HG02798 (cell line): ENCODE data around the gene BBS9.
"Not testable (repeated sequence)": the region's sequence is repeated elsewhere in the genome, so short reads cannot be mapped to it uniquely, and the experiment has no call there.

ENCODE experiments used
- ATAC-seq: cut with Tn5 transposase; IDR thresholded peaks from one replicate; pipeline ENCODE4 v1.9.1; 2021; ENCODE audit warnings: mild to moderate bottlenecking; ENCODE audit not compliant: unreplicated experiment, poor library complexity

BBS9 gene

DNA sequence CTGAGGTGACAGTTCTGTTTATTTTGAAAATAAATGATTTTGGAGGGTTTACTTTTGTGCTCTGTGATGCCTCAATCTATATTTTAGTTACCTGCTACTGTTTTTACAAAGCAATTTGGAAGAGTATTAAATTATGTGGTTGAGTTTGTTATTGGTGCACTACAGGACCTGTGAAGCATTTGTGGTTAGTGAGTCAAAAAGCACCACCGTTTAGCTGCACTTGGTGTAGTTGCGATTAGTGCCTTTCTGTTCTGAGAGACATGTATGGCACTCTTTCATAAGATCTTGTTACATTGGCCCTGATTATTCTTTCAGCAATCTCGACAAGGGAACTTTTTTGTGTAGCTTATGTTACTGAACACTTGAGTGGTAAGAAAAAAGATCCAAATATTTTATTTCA, 132.2 kb downstream of the BBS9 start:
- peak; percentile 85 for ATAC-seq

DNA sequence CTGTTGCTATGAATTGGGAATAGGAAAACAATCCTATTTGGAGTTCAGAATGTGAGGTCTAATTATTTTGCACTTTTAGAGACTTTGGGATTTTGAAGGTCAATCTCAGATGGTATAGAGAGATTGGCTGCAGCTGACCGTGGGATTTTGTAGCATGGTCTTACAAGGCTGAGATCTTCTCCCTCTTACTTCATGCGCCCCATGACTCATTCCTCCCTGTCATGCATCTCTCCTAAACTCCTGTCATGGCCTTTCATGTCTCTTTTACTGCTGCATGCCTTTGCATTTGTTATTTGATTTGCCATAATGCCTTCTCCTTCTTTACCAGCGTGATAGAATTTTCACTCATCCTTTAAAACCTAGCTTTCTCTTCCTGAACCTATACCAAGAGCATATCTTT, 133.1 kb downstream of the BBS9 start:
- ATAC-seq = no peak

DNA sequence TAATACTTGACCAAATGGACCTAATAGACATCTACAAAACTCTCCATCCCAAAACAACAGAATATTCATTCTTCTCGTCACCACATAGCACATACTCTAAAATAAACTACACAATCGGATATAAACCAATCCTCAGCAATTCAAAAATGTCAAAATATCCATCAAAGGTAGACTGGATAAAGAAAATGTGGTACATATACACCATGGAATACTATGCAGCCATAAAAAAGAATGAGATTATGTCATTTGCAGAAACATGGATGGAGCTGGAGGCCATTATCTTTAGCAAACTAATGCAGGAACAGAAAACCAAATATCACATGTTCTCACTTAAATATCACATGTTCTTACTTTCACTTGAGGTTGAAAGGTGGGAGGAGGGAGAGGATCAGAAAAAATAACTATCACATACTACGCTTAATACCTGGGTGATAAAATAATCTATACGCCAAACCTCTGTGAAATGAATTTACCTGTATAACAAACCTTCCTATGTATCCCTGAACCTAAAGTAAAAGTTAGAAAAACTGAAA, 142.5 kb downstream of the BBS9 start:
- not testable (repeated sequence) for ATAC-seq

DNA sequence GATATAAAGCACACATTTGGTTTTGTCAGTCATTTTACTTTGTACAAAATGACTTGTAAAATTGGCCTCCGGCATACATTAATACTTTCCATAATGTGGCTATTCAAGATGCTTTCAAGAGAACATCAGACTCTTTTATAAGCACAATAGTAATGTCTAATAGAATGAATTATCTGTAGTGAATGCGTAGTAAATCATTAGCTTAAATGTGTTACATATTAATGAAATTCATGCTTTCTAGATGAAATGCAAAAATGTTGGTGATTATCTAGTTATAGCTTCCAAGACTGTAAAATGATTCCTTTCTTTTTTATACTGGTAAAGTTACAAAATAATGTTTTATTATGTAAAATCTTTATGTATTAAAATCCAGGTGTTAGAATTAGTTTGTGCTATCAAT, 144.0 kb downstream of the BBS9 start:
- ATAC-seq = no peak

- ATAC-seq = no peak
Observed at GRCh38 chr7:33276325-33276724, 147.0 kb downstream of the BBS9 start.

GRCh38 chr7:33276729-33277128, 147.4 kb downstream of the BBS9 start:
- no peak for ATAC-seq

DNA sequence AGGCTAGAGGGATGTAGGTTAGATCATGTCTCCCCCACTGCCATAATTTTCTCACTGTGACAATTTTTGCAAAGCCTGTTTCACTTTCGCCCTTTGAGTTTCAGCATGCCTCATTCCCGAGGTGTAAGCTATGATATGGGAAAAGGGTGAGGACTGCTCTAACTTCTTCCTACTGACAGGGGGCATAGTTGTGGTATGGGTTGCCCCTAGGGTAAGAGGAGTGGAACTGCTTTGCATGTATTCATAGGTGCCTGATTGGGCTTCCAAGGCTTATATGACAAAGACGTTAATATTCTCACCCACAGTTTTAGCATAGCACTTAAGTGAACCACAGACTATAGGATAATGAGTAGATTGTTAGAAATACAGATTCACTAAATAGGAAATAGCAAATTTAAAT, 148.7 kb downstream of the BBS9 start:
- no peak for ATAC-seq

- no peak for ATAC-seq
Observed at GRCh38 chr7:33286501-33286900, 157.1 kb downstream of the BBS9 start.

- ATAC-seq = no peak
Observed at GRCh38 chr7:33287738-33288137, 158.4 kb downstream of the BBS9 start.

DNA sequence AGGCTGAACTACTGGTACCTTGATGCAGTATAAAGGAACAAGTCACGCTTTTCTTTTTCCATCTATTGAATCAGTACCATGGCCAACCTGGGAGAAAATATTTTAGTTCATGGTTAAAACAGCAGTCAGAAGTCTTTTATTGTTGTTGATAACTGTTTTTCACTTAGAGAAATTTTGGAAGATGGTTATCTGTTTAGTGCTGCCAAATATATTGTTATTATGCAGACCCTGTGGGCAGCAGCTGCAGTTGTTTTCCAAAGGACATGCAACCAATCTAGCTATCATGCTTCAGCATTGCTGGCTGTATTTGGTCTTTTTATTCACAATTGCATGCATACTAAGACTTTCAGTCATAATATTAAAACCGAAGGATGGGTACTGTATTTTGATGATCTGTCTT, 169.5 kb downstream of the BBS9 start:
- no peak for ATAC-seq

DNA sequence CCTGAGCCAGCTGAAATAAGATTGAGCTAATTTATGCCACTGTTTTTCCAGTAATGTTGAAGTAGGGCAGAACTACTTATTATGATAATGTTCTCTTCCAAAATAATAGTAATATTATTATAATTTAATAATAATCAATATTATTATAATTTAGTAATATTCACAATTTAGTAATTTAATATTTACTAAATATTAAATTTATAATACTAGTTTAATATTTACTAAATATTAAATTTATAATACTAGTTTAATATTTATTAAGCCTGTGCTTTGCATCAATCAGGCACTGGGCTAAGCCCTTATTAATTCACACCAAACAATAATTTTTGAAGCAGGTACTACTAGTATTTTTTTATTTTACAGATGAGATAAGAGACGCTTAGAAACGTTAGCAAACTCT, 170.1 kb downstream of the BBS9 start:
- ATAC-seq = no peak

DNA sequence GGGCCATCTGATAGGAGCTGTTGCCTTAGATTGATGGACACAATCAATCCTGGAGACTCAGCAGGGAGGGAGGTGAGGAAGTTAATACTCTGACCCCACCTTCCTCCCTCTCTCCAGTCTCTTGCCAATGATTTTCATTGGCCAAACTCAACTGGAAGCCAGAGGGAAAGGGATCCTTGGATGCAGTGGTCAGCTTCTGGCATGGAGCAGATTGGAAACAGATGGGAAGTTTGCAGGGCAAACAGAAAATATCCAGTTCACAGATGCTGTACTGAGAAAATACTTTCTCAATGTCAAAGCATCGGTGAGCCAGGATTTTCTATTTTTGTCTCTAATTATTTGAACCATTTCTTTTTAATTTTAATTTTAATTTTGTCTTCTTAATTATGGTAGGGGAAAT, 170.8 kb downstream of the BBS9 start:
- no peak for ATAC-seq

DNA sequence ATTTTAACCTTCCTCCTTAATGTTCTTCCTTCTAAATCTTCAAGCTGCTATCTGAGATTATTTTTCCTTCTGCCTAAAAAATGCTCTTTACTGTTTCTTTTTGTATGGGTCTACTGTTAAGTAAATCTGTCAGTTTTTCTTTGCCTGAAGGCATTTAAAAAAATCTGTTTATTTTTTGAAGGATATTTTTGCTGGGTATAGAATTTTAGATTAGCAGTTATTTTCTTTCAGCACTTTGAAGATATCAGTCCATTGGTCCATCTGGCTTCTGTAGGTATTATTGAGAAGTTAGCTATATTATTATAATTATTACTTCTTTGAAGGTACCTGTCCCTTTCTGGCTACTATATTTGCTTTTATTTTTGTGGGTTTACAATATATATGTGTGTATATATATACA, 171.4 kb downstream of the BBS9 start:
- ATAC-seq = no peak

GRCh38 chr7:33303978-33304557, 174.7 kb downstream of the BBS9 start:
- not testable (repeated sequence) for ATAC-seq

DNA sequence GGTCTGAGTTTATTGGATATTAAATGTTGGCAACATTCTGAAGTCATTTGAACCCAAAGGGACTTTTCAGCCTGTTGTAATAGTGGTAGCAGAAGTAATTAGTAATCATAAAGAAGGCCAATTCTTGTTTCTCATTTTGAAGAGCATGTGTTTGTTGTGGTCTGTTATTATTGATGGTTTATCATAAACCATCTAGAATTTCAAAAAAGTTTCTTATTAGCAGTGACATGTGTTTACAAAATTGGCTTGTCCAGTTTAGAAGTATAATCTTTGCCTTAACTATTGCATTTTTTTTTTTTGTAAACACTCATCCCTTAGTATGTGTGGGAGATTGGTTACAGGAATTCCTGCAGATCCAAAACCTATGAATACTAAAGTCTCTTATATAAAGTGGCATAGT, 177.8 kb downstream of the BBS9 start:
- no peak for ATAC-seq

- no peak for ATAC-seq
Observed at GRCh38 chr7:33310546-33310945, 181.2 kb downstream of the BBS9 start.

- no peak for ATAC-seq
Observed at GRCh38 chr7:33325754-33326484, 196.6 kb downstream of the BBS9 start.

- no peak for ATAC-seq
Observed at GRCh38 chr7:33326485-33326848, 197.1 kb downstream of the BBS9 start.

GRCh38 chr7:33327427-33327826, 198.1 kb downstream of the BBS9 start:
- ATAC-seq = no peak

GRCh38 chr7:33334349-33334748, 205.0 kb downstream of the BBS9 start:
- no peak for ATAC-seq

DNA sequence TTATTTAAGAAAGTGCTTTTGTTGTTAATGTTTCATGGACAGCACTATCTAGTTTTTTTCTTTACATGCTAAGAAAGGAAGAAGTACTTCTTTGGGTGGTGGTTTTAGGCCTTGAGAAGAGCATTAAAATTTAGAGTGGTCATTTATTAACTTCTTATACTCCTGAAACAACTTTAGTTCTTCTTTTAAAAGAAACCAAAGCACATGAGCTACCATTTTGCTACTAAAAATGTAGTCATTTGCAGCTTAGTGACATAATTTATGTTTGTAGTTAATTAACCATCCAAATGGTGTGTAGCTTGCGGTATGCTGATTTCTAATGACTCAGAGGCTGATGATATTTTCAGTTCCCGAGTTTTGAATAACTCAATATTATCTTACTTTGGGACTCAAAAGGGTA, 207.5 kb downstream of the BBS9 start:
- ATAC-seq = no peak
